Left renal cortex interstitium (tissue), 4 donors: ENCODE data around the gene ADCY5. TPM values are rescaled to one million over a fixed set of nuclear protein-coding genes. Genes with fewer than 3 reads are reported as not detected.

Source experiments
- DNase-seq, 4 donors: peaks; one replicate each; pipeline ENCODE4 v3.0.0-alpha.2; 2013; ENCODE audit warnings: low read depth in 4 of 4, low spot score in 2 of 4, missing footprints in 1 of 4
- polyA plus RNA-seq, 4 donors: library from polyadenylated mRNA; unstranded; fragments of 120-200 nt; gene quantifications; one replicate each; pipeline ENCODE4 v1.2.1, GENCODE V29; 2013; ENCODE audit not compliant: insufficient read length in 4 of 4

Gene ADCY5
- polyA plus RNA-seq, 4 donors: 10.4 to 14.7 (median 13.0) TPM

GRCh38 chr3:123411340-123412040, 37.4 kb downstream of the ADCY5 start:
- DNase-seq: no peak

GRCh38 chr3:123410149-123410515, 38.8 kb downstream of the ADCY5 start:
- DNase-seq: no peak

GRCh38 chr3:123409443-123410148, 39.3 kb downstream of the ADCY5 start:
- DNase-seq: peak; percentile 51 to 74 (median 63)

- DNase-seq: no peak
These were observed 42.3 kb downstream of the ADCY5 start for GRCh38 chr3:123406598-123406997.

- DNase-seq: no peak
These were observed 42.9 kb downstream of the ADCY5 start for GRCh38 chr3:123405936-123406510.

GRCh38 chr3:123405021-123405420, 43.9 kb downstream of the ADCY5 start:
- no peak for DNase-seq

- DNase-seq: no peak
These were observed 44.5 kb downstream of the ADCY5 start for GRCh38 chr3:123404391-123404790.

GRCh38 chr3:123401836-123402530, 46.9 kb downstream of the ADCY5 start:
- DNase-seq: no peak

GRCh38 chr3:123400169-123400568, 48.7 kb downstream of the ADCY5 start:
- DNase-seq: no peak

GRCh38 chr3:123399653-123400052, 49.2 kb downstream of the ADCY5 start:
- DNase-seq: no peak

- no peak for DNase-seq
These were observed 50.7 kb downstream of the ADCY5 start for GRCh38 chr3:123397921-123398785.

- DNase-seq: no peak
These were observed 51.8 kb downstream of the ADCY5 start for GRCh38 chr3:123397050-123397590.

- DNase-seq: no peak
These were observed 52.5 kb downstream of the ADCY5 start for GRCh38 chr3:123396171-123397049.

- DNase-seq: no peak
These were observed 53.7 kb downstream of the ADCY5 start for GRCh38 chr3:123395235-123395634.

- no peak for DNase-seq
These were observed 54.4 kb downstream of the ADCY5 start for GRCh38 chr3:123394391-123395020.

- no peak for DNase-seq
These were observed 55.8 kb downstream of the ADCY5 start for GRCh38 chr3:123392871-123393620.

- no peak for DNase-seq
These were observed 56.5 kb downstream of the ADCY5 start for GRCh38 chr3:123392368-123392767.
